ENCODE results near the gene KCNA5. TPM values are rescaled to one million over a fixed set of nuclear protein-coding genes. Genes with fewer than 3 reads are reported as not detected.

The KCNA5 gene
- total RNA-seq, 1 donor from 2014 or later = 1.2 TPM

DNA sequence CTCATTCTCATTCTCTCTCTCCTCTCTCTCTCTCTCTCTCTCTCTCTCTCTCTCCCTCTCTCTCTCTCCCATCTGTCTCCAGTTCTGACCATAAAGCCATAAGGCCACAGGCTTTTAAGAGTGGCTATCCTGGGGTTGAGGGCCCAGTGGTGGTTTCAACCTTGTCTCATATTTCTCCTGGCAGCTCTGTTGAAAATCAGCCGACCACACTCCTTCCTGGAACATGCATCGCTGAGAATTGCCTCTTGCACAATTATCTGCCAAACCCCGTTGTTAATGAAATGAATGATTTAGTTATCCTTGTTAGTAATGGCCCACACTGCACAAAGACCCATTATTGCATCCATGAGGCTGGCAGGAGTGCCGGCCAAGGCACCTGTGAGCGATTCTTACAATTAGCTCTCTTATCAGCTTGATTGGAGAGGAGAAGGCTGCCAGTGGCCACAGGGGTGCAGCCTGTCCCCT lies 30.4 kb upstream of the KCNA5 start:
- TF ChIP-seq, protein P1, sequence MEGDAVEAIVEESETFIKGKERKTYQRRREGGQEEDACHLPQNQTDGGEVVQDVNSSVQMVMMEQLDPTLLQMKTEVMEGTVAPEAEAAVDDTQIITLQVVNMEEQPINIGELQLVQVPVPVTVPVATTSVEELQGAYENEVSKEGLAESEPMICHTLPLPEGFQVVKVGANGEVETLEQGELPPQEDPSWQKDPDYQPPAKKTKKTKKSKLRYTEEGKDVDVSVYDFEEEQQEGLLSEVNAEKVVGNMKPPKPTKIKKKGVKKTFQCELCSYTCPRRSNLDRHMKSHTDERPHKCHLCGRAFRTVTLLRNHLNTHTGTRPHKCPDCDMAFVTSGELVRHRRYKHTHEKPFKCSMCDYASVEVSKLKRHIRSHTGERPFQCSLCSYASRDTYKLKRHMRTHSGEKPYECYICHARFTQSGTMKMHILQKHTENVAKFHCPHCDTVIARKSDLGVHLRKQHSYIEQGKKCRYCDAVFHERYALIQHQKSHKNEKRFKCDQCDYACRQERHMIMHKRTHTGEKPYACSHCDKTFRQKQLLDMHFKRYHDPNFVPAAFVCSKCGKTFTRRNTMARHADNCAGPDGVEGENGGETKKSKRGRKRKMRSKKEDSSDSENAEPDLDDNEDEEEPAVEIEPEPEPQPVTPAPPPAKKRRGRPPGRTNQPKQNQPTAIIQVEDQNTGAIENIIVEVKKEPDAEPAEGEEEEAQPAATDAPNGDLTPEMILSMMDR (IDR thresholded peaks at IDR 0.05; ENCODE audit: unreplicated experiment) = no peak
- Mint-ChIP-seq H3K27ac (ENCODE audit: unreplicated experiment) (no peak overlapping the region), H3K4me3 (ENCODE audit: unreplicated experiment) (no peak overlapping the region), H3K4me1 (ENCODE audit: unreplicated experiment) (peaks cover 6% of the 10 kb centered on the region), H3K9me3 (ENCODE audit: unreplicated experiment) (no peaks in the 10 kb centered on the region), H3K27me3 (ENCODE audit: unreplicated experiment) (peaks cover 5% of the 10 kb centered on the region), H3K36me3 (ENCODE audit: low read depth, unreplicated experiment) (no peaks in the 10 kb centered on the region)
- no peak for DNase-seq (ENCODE audit: low spot score)

DNA sequence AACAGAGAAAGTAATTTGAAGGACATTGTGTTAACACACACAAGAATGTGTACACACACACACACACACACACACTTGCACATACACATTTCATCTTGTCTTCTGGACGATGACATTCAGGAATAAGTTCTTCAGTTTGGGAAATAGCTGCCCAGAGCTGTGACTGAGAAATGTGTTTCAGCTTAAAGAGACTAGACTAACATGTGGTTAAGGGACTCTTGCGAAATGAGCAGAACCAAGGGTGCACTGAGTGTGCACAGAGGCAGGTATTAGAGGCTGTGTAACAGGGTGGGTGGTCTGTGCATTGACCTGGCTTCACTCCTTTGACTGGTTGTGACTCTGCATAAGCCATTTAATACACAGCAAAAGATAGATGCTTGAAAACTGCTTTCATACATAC lies 29.4 kb upstream of the KCNA5 start:
- no peak overlapping the region for H3K4me3 Mint-ChIP-seq (ENCODE audit: unreplicated experiment)
- TF ChIP-seq, protein P1 (IDR thresholded peaks at IDR 0.05; ENCODE audit: unreplicated experiment) = no peak
- H3K27ac Mint-ChIP-seq (ENCODE audit: unreplicated experiment) = no peak overlapping the region
- peaks cover 5% of the 10 kb centered on the region for H3K27me3 Mint-ChIP-seq (ENCODE audit: unreplicated experiment)
- H3K9me3 Mint-ChIP-seq (ENCODE audit: unreplicated experiment) = no peaks in the 10 kb centered on the region
- peaks cover 6% of the 10 kb centered on the region for H3K4me1 Mint-ChIP-seq (ENCODE audit: unreplicated experiment)
- H3K36me3 Mint-ChIP-seq (ENCODE audit: low read depth, unreplicated experiment) = no peaks in the 10 kb centered on the region
- no peak for DNase-seq (ENCODE audit: low spot score)

DNA sequence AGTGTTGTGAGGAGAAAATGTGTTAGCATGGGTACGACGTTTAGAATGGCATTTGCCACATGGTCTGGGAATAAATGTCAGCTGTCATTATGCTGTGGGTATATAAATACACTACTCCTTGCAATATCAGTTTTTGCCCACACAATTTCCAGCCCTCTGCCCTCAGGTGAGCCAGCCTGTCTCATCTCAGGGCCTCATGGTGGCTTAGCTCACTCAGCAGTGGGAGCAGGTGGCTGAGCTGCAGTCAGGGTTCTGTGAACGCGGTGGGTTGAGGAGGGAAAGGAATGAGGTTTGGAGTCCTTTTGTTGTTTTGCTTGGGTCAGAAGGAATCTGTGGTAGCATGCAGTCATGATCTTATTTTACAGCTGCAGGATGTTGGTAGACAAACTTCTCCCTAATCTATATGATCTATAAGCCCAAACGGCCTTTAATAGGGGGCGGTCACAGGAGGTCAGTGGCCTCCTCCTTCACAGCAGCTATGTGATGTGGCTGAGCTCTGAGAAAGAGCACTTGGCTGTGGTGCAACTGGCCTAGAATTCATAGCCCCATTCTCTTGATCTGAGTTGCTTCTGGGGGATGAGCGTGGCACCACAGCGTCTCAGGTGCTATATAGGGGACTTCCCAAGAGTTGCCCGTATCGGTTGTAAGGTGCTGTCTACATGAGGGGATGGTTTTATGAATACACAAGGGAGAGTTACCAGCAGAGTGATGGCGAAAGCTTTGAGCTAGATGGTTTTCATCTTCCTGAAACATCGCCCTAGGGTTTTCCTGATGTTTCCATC lies 27.8 kb upstream of the KCNA5 start:
- Mint-ChIP-seq H3K27ac (ENCODE audit: unreplicated experiment) (no peak overlapping the region), H3K27me3 (ENCODE audit: unreplicated experiment) (peaks cover 9% of the 10 kb centered on the region), H3K4me3 (ENCODE audit: unreplicated experiment) (no peak overlapping the region), H3K9me3 (ENCODE audit: unreplicated experiment) (no peaks in the 10 kb centered on the region), H3K4me1 (ENCODE audit: unreplicated experiment) (peaks cover 6% of the 10 kb centered on the region), H3K36me3 (ENCODE audit: low read depth, unreplicated experiment) (no peaks in the 10 kb centered on the region)
- no peak for DNase-seq (ENCODE audit: low spot score)
- TF ChIP-seq, protein P1 (IDR thresholded peaks at IDR 0.05; ENCODE audit: unreplicated experiment) = no peak

DNA sequence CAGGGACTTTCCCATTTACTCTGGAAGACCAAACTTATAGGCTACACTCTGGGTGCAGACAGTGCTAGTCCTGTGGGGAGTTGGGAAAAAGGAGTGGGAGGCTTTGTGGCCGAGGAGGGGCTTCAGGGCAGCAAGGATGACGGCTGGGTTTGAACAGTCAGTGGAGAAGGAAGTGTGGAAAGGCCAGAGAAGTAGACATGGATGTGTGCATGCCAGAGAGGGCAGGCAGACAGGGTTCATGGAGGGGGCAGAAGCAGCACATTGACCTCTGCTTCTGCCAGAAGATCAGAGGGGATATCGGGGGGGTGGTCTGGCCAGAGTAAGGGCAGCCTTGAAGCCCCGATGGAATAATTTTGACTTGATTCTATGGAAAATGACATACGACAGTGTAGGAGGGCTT lies 27.2 kb upstream of the KCNA5 start:
- Mint-ChIP-seq H3K36me3 (ENCODE audit: low read depth, unreplicated experiment) (no peaks in the 10 kb centered on the region), H3K27me3 (ENCODE audit: unreplicated experiment) (peaks cover 9% of the 10 kb centered on the region), H3K27ac (ENCODE audit: unreplicated experiment) (no peak overlapping the region), H3K9me3 (ENCODE audit: unreplicated experiment) (no peaks in the 10 kb centered on the region), H3K4me1 (ENCODE audit: unreplicated experiment) (peaks cover 3% of the 10 kb centered on the region), H3K4me3 (ENCODE audit: unreplicated experiment) (no peak overlapping the region)
- DNase-seq (ENCODE audit: low spot score) = no peak
- TF ChIP-seq, protein P1 (IDR thresholded peaks at IDR 0.05; ENCODE audit: unreplicated experiment) = no peak

DNA sequence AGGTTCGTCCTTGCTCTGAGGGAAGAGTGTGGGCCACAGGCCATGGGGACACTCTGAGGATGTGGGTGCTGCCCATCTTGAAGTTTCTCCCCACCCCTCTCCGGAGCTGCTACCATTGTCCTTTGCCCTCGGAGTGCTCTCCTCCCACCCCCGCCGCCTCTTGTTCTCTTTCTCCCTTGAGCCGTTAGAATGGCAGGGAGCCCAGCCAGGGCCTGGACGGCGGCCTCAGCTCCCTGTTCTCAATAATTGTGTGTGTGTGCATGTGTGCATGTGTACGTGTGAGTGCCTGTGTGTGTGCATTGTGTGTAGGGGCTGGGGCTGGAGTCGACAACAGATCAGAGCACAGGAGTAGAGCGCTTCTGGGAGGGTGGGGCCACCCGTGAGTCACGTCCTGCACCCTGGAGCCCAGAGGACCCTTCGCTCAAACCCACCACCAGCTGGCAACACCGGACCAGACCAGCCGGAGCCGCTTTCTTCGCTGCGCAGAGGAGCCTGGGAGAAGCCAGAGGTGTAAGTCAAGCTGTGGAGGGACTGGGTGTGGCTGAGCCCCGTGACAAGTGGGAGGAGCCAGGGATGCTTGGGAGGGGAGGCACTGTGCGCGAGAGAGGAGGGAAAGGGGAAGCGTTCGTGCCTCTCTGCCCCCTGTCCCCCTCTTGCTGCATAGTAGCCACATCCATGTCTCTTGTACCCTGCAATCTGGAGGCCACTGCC lies 25.9 kb upstream of the KCNA5 start:
- Mint-ChIP-seq H3K4me3 (ENCODE audit: unreplicated experiment) (no peak overlapping the region), H3K36me3 (ENCODE audit: low read depth, unreplicated experiment) (no peaks in the 10 kb centered on the region), H3K27ac (ENCODE audit: unreplicated experiment) (no peak overlapping the region), H3K27me3 (ENCODE audit: unreplicated experiment) (peaks cover 9% of the 10 kb centered on the region), H3K4me1 (ENCODE audit: unreplicated experiment) (peaks cover 3% of the 10 kb centered on the region), H3K9me3 (ENCODE audit: unreplicated experiment) (no peaks in the 10 kb centered on the region)
- no peak for DNase-seq (ENCODE audit: low spot score)
- TF ChIP-seq, protein P1 (IDR thresholded peaks at IDR 0.05; ENCODE audit: unreplicated experiment) = no peak
